ENCODE data around the gene MAP3K7.

DNA sequence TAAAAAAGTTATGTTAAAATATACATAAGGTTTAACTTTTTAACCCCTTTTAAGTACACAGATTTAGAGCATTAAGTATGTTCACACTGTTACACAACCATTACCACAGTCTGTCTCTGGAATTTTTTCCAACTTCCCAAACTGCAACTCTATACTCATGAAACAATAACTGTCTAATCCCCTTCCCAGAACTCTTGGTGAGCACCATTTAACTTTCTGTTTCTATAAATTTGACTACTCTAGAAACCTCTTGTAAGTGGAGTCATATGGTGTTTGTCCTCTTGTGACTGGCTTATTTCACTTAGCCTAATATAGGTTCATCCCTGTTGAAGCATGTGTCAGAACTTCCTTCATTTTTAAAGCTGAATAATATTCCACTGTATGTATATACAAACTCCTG lies 98.1 kb downstream of the MAP3K7 start:
- TF ChIP-seq, protein P1, sequence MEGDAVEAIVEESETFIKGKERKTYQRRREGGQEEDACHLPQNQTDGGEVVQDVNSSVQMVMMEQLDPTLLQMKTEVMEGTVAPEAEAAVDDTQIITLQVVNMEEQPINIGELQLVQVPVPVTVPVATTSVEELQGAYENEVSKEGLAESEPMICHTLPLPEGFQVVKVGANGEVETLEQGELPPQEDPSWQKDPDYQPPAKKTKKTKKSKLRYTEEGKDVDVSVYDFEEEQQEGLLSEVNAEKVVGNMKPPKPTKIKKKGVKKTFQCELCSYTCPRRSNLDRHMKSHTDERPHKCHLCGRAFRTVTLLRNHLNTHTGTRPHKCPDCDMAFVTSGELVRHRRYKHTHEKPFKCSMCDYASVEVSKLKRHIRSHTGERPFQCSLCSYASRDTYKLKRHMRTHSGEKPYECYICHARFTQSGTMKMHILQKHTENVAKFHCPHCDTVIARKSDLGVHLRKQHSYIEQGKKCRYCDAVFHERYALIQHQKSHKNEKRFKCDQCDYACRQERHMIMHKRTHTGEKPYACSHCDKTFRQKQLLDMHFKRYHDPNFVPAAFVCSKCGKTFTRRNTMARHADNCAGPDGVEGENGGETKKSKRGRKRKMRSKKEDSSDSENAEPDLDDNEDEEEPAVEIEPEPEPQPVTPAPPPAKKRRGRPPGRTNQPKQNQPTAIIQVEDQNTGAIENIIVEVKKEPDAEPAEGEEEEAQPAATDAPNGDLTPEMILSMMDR (IDR thresholded peaks at IDR 0.05): no peak
- no peak for TF ChIP-seq POLR2A (IDR thresholded peaks at IDR 0.05)
- TF ChIP-seq POLR2AphosphoS5 (IDR thresholded peaks at IDR 0.05): no peak
- no peak for TF ChIP-seq EP300 (IDR thresholded peaks at IDR 0.05)

Data from suprapubic skin (tissue), 4 donors.